Osteocyte (in vitro differentiated cells): ENCODE measurements around the gene KCTD16. TPM values are rescaled to one million over a fixed set of nuclear protein-coding genes. Genes with fewer than 3 reads are reported as not detected.

Experiments used
- DNase-seq: peaks from one replicate; pipeline ENCODE4 v3.0.0; 2021; ENCODE audit warnings: mixed read lengths; ENCODE audit not compliant: unreplicated experiment; ENCODE audit errors: extremely low spot score
- H3K27ac Mint-ChIP-seq: one replicate; pipeline ENCODE4 v1.8.0; 2021; ENCODE audit warnings: mild to moderate bottlenecking, mixed read lengths; ENCODE audit not compliant: unreplicated experiment
- H3K27me3 Mint-ChIP-seq: one replicate; pipeline ENCODE4 v1.8.0; 2021; ENCODE audit warnings: mixed read lengths; ENCODE audit not compliant: unreplicated experiment
- H3K36me3 Mint-ChIP-seq: one replicate; pipeline ENCODE4 v1.8.0; 2021; ENCODE audit warnings: mixed read lengths; ENCODE audit not compliant: unreplicated experiment
- H3K4me1 Mint-ChIP-seq: one replicate; pipeline ENCODE4 v1.8.0; 2021; ENCODE audit warnings: mixed read lengths; ENCODE audit not compliant: unreplicated experiment
- H3K4me3 Mint-ChIP-seq: one replicate; pipeline ENCODE4 v1.8.0; 2021; ENCODE audit warnings: mild to moderate bottlenecking, moderate library complexity, mixed read lengths; ENCODE audit not compliant: unreplicated experiment
- H3K9me3 Mint-ChIP-seq: one replicate; pipeline ENCODE4 v1.8.0; 2021; ENCODE audit warnings: mixed read lengths; ENCODE audit not compliant: unreplicated experiment
- total RNA-seq: library from RNA; stranded (reverse); gene quantifications from 2 replicates; pipeline ENCODE4 v1.2.1, GENCODE V29; 2021
- TF ChIP-seq, protein P1 (sequence below): fragments of 200-600 bp; sonication (generic); IDR thresholded peaks from 2 replicates; pipeline ENCODE4 v1.5.0; 2021; ENCODE audit warnings: antibody characterized with exemption, mild to moderate bottlenecking, moderate library complexity

The KCTD16 gene
- total RNA-seq, 1 donor from 2014 or later: 0.51 TPM

GRCh38 chr5:144438237-144438636 is 267.6 kb downstream of the KCTD16 start:
- H3K27me3 Mint-ChIP-seq: no peaks in the 10 kb centered on the region
- H3K4me3 Mint-ChIP-seq: no peak overlapping the region
- H3K36me3 Mint-ChIP-seq: no peaks in the 10 kb centered on the region
- TF ChIP-seq, protein P1, sequence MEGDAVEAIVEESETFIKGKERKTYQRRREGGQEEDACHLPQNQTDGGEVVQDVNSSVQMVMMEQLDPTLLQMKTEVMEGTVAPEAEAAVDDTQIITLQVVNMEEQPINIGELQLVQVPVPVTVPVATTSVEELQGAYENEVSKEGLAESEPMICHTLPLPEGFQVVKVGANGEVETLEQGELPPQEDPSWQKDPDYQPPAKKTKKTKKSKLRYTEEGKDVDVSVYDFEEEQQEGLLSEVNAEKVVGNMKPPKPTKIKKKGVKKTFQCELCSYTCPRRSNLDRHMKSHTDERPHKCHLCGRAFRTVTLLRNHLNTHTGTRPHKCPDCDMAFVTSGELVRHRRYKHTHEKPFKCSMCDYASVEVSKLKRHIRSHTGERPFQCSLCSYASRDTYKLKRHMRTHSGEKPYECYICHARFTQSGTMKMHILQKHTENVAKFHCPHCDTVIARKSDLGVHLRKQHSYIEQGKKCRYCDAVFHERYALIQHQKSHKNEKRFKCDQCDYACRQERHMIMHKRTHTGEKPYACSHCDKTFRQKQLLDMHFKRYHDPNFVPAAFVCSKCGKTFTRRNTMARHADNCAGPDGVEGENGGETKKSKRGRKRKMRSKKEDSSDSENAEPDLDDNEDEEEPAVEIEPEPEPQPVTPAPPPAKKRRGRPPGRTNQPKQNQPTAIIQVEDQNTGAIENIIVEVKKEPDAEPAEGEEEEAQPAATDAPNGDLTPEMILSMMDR: no peak
- peaks cover 9% of the 10 kb centered on the region for H3K9me3 Mint-ChIP-seq
- H3K27ac Mint-ChIP-seq: no peak overlapping the region
- DNase-seq: no peak
- H3K4me1 Mint-ChIP-seq: no peaks in the 10 kb centered on the region

- H3K36me3 Mint-ChIP-seq: no peaks in the 10 kb centered on the region
- TF ChIP-seq, protein P1: no peak
- no peak overlapping the region for H3K27ac Mint-ChIP-seq
- peaks cover 4% of the 10 kb centered on the region for H3K9me3 Mint-ChIP-seq
- peaks cover 2% of the 10 kb centered on the region for H3K27me3 Mint-ChIP-seq
- H3K4me3 Mint-ChIP-seq: no peak overlapping the region
- H3K4me1 Mint-ChIP-seq: no peaks in the 10 kb centered on the region
- no peak for DNase-seq
Measured at GRCh38 chr5:144448457-144448856, 277.8 kb downstream of the KCTD16 start.

DNA sequence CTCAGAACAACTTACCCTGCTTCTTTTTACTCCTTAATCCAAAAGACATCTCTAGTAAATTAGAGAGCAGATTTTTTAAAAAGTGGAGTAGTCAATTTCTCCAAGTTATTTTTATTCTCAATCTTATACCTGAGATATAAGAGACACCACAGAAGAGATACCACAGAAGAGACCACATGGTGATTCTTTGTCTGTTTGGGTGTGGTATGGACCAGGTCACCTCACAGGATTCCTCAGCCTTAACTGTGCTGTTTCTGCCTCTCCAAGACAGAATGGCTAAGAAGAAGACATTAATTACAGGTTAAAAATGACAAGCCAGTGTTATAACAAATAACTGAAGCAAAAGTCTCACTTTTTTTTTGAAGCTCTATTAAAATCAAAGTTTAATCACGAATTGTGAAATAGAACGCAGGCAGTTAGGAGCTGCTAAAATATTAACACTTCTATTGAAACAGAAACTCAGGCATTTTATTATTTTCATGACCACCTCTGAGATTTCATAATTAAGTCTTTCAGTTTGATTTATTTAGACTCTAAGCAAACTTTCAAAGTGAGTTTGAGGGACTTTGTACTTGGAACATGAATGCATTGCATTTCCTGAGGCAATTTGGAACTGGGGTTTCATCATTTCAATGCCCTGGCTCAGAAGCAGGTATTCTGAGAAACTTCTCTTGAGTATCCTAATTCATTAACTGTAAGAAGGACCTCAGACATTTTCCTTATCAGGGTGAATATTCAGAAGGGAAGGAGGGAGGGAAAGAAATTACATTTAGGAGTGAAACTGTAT is 280.7 kb downstream of the KCTD16 start:
- TF ChIP-seq, protein P1: no peak
- Mint-ChIP-seq H3K4me1 (no peaks in the 10 kb centered on the region), H3K36me3 (no peaks in the 10 kb centered on the region), H3K27ac (no peak overlapping the region), H3K27me3 (peaks cover 5% of the 10 kb centered on the region), H3K9me3 (peaks cover 4% of the 10 kb centered on the region), H3K4me3 (no peak overlapping the region)
- no peak for DNase-seq

DNA sequence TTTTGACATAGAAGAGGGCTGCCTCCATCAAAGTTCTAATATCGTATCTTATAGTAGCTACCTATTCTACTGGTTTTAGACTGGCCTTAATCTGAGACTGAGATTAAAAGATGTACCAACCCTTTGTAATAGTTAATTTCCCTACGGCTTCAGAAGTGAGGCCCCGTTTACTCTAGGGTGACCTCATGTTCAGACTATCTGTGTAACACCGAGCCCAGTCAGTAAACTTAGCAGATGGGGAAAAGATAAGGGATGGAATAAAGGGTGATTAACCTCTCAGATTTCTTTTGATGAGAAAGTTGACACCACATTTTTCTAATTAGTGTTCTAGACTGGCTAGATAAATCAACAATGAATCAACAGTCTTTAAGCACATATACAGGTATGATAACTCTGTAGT is 283.1 kb downstream of the KCTD16 start:
- H3K4me3 Mint-ChIP-seq: no peak overlapping the region
- H3K4me1 Mint-ChIP-seq: no peaks in the 10 kb centered on the region
- H3K27me3 Mint-ChIP-seq: peaks cover 5% of the 10 kb centered on the region
- DNase-seq: no peak
- H3K9me3 Mint-ChIP-seq: peaks cover 4% of the 10 kb centered on the region
- TF ChIP-seq, protein P1: no peak
- no peak overlapping the region for H3K27ac Mint-ChIP-seq
- no peaks in the 10 kb centered on the region for H3K36me3 Mint-ChIP-seq

DNA sequence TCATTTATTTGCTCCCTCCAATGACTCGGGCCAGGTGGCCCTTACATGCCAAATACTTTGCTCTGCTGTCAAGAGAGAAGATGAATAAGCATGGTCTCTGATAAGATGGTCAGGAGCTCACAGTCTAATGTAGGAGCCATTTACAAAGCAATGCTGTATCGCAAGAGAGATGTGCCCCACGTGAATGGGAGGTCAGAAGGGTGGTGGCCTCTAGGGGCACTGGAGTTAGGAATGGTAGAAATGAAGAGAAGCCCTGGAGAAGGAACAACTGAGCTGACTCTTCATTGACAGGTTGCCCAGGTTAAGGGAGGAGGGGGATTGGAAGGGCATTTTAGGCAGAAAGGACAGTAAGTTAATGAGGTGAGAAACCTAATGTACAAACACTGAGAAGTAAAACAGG is 286.5 kb downstream of the KCTD16 start:
- H3K27ac Mint-ChIP-seq: no peak overlapping the region
- H3K9me3 Mint-ChIP-seq: peaks cover 3% of the 10 kb centered on the region
- H3K4me1 Mint-ChIP-seq: peaks cover 10% of the 10 kb centered on the region
- TF ChIP-seq, protein P1: no peak
- H3K36me3 Mint-ChIP-seq: no peaks in the 10 kb centered on the region
- no peak for DNase-seq
- H3K27me3 Mint-ChIP-seq: peaks cover 3% of the 10 kb centered on the region
- no peak overlapping the region for H3K4me3 Mint-ChIP-seq
